NT2/D1 (cell line): ENCODE measurements around the gene ABHD10.

Source experiments
- SUZ12 ChIP-seq: IDR thresholded peaks from 2 replicates; pipeline ENCODE4 v1.6.1; 2011; ENCODE audit not compliant: insufficient read length, insufficient read depth; ENCODE audit errors: extremely low read depth
- YY1 ChIP-seq: IDR thresholded peaks from 2 replicates; pipeline ENCODE4 v1.6.1; 2011; ENCODE audit not compliant: insufficient read length, insufficient read depth
- ZNF274 ChIP-seq: IDR thresholded peaks from 2 replicates; pipeline ENCODE4 v1.6.1; 2011; ENCODE audit warnings: mild to moderate bottlenecking, low read depth, low read length

- TF ChIP-seq ZNF274 (no peak), YY1 (no peak), SUZ12 (no peak)
Observed at GRCh38 chr3:112041321-112041720, 62.5 kb downstream of the ABHD10 start.
